ENCODE data around the gene IGF2BP2. TPM values are rescaled to one million over a fixed set of nuclear protein-coding genes. Genes with fewer than 3 reads are reported as not detected.

IGF2BP2 gene
- polyA plus RNA-seq, 1 experiment = 2.0 TPM

GRCh38 chr3:185693985-185694653 lies 130.7 kb downstream of the IGF2BP2 start:
- no peak for TF ChIP-seq CTCF (IDR thresholded peaks at IDR 0.05; ENCODE audit: insufficient read depth, low read depth, low read length)
- no peak for DNase-seq (ENCODE audit: low read depth)

GRCh38 chr3:185691622-185692021 lies 133.2 kb downstream of the IGF2BP2 start:
- TF ChIP-seq CTCF (IDR thresholded peaks at IDR 0.05; ENCODE audit: insufficient read depth, low read depth, low read length) = no peak

More at GRCh38 chr3:185693985-185694653, 130.7 kb downstream of the IGF2BP2 start:
- Histone ChIP-seq H3K27me3 (ENCODE audit: control insufficient read depth, insufficient read depth, low read length) (no peaks in the 10 kb centered on the region), H3K36me3 (ENCODE audit: control insufficient read depth, insufficient read depth, low read length) (peaks cover 3% of the 10 kb centered on the region; the same call in 1 of the 2 replicates), H3K4me3 (ENCODE audit: low read depth, low read length) (no peak overlapping the region)
- ChIA-PET POLR2A (no interaction called here), CTCF (interaction anchor here (0.7 to 0.8 kb wide), 2 partner anchors 18 to 27 kb away, joined by 3 read pairs; no protein-coding TSS in a partner anchor)

DNA sequence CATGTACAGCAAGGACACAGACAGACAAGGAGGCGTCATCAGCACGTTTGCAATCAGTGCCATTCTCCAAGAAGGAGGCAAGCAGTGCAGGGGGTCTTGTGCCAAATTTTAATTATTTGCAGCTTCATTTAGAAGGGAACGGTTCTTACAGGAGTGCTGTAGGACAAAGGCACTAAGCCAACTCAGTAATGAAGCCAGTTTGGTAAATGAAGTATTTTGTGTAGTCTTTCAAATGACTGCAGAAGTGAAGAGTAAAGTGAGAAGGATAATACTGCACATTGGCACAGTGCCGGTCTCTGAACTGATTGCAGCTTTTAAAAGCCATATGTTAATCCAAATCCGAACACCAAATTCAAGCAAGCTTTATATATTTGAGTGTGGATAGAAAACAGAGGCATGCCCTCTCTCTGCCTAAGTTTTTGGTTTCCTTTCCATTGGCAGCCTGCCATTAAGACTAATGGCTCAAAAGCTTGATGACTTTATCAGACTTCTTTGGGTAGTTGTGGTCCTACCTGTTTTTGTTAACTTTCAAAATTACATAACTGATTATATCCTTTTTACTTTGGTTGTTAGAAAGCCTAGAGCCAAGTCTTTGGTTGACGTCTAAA lies 137.5 kb downstream of the IGF2BP2 start:
- ChIA-PET CTCF (interaction anchor here (1.0 to 1.6 kb wide), 4 partner anchors 10 to 256 kb away, joined by 3 to 8 read pairs (median 4); no protein-coding TSS in a partner anchor), POLR2A (no interaction called here)
- no peak for DNase-seq (ENCODE audit: low read depth)
- TF ChIP-seq CTCF (IDR thresholded peaks at IDR 0.05; ENCODE audit: insufficient read depth, low read depth, low read length) = no peak
- Histone ChIP-seq H3K4me3 (ENCODE audit: low read depth, low read length) (no peak overlapping the region), H3K27me3 (ENCODE audit: control insufficient read depth, insufficient read depth, low read length) (no peaks in the 10 kb centered on the region), H3K36me3 (ENCODE audit: control insufficient read depth, insufficient read depth, low read length) (peaks cover 4% of the 10 kb centered on the region; the same call in 1 of the 2 replicates)

More at GRCh38 chr3:185691622-185692021, 133.2 kb downstream of the IGF2BP2 start:
- Histone ChIP-seq H3K4me3 (ENCODE audit: low read depth, low read length) (no peak overlapping the region), H3K36me3 (ENCODE audit: control insufficient read depth, insufficient read depth, low read length) (peaks cover 3% of the 10 kb centered on the region; the same call in 1 of the 2 replicates), H3K27me3 (ENCODE audit: control insufficient read depth, insufficient read depth, low read length) (no peaks in the 10 kb centered on the region)
- no peak for DNase-seq (ENCODE audit: low read depth)
- ChIA-PET POLR2A (no interaction called here), CTCF (interaction anchor here (0.6 to 2.0 kb wide), 5 partner anchors 17 to 252 kb away, joined by 3 to 8 read pairs (median 3); no protein-coding TSS in a partner anchor)

DNA sequence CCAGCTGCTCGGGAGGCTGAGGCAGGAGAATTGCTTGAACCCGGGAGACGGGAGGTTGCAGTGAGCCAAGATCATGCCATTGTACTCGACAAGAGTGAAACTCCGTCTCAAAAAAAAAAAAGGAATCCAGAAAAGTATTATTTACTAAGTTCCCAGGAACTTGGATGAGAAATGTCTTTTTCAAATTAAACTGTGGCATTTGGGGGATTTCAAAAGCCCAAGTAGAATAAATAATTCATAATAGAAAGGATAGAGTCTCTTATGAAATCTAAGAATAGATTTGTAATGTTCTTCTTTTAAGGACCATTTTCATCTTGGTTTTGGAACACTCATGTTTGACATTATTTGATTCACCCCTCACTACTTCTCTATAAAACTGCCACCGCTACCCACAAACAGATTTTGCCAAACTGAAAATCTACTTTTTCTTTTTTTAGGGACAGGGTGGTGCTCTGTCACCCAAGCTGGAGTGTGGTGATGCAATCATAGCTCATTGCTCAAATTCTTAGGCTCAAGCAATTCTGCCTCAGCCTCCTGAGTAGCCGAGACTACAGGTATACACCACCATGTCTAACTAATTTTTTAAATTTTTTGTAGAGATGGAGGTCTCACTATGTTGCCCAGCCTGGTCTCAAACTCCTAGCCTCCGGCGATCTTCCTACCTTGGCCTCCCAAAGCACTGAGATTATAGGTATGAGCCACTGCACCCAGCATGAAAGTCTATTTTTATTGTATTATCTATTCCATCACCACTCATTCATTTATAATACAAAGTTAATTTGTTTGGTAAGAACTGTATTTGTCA lies 139.4 kb downstream of the IGF2BP2 start:
- ChIA-PET CTCF (interaction anchor here (0.6 to 1.1 kb wide), 2 partner anchors 24 to 47 kb away, joined by 3 read pairs; no protein-coding TSS in a partner anchor), POLR2A (interaction anchor here (0.7 kb wide), 1 partner anchor 15 kb away, joined by 7 read pairs; no protein-coding TSS in a partner anchor)
- Histone ChIP-seq H3K4me3 (ENCODE audit: low read depth, low read length) (no peak overlapping the region), H3K27me3 (ENCODE audit: control insufficient read depth, insufficient read depth, low read length) (no peaks in the 10 kb centered on the region), H3K36me3 (ENCODE audit: control insufficient read depth, insufficient read depth, low read length) (peaks cover 1% of the 10 kb centered on the region; the same call in 1 of the 2 replicates)
- no peak for DNase-seq (ENCODE audit: low read depth)
- no peak for TF ChIP-seq CTCF (IDR thresholded peaks at IDR 0.05; ENCODE audit: insufficient read depth, low read depth, low read length)
